K562 (cell line): ENCODE data around the gene AKNAD1. TPM values are rescaled to one million over a fixed set of nuclear protein-coding genes. Genes with fewer than 3 reads are reported as not detected.

Source experiments
- C11orf30 ChIP-seq: fragments of 450-650 bp; IDR thresholded peaks from 2 replicates; pipeline ENCODE4 v1.6.1; 2016; ENCODE audit warnings: low read depth, mild to moderate bottlenecking
- CBFA2T2 ChIP-seq: fragments of 450-650 bp; conservative IDR thresholded peaks from 2 replicates; pipeline ENCODE4 v1.6.1; 2017; ENCODE audit warnings: mild to moderate bottlenecking
- GTF2F1 ChIP-seq: IDR thresholded peaks from 2 replicates; pipeline ENCODE4 v1.6.1; 2011; ENCODE audit warnings: low read depth, low read length, improper control_type of control experiment
- MAFF ChIP-seq: IDR thresholded peaks from 2 replicates; pipeline ENCODE4 v1.6.1; 2012; ENCODE audit warnings: low read length, improper control_type of control experiment
- MCM7 ChIP-seq, 2 experiments: fragments of 450-650 bp; IDR thresholded peaks; 2 replicates each; pipeline ENCODE4 v1.6.1; 2016 to 2018
- MXI1 ChIP-seq: IDR thresholded peaks from 2 replicates; pipeline ENCODE4 v1.6.1; 2011; ENCODE audit warnings: low read depth, mild to moderate bottlenecking, improper control_type of control experiment, low read length
- NFE2 ChIP-seq: IDR thresholded peaks from 2 replicates; pipeline ENCODE4 v1.6.1; 2014; ENCODE audit warnings: antibody characterized with exemption, low read depth
- NR4A1 ChIP-seq, 2 experiments: fragments of 250-450 bp in 1 of 2; fragments of 450-650 bp in 1 of 2; sonication (Bioruptor Pico) in 1 of 2; IDR thresholded peaks; 2 replicates each; pipeline versions ENCODE4 v1.4.0 to v1.6.1; 2016 to 2020; ENCODE audit warnings: mild to moderate bottlenecking in 2 of 2, missing compliant biosample characterization in 1 of 2, missing genetic modification characterization in 1 of 2, moderate library complexity in 1 of 2
- PTRF ChIP-seq: fragments of 450-650 bp; IDR thresholded peaks from 2 replicates; pipeline ENCODE4 v1.6.1; 2016; ENCODE audit warnings: mild to moderate bottlenecking, missing genetic modification characterization, missing compliant biosample characterization
- PTTG1 ChIP-seq: fragments of 450-650 bp; IDR thresholded peaks from 2 replicates; pipeline ENCODE4 v1.6.1; 2016; ENCODE audit warnings: low read depth, mild to moderate bottlenecking, missing genetic modification characterization, missing compliant biosample characterization
- RAD51 ChIP-seq: fragments of 450-650 bp; IDR thresholded peaks from 2 replicates; pipeline ENCODE4 v1.7.1; 2016; ENCODE audit warnings: low read depth, mild to moderate bottlenecking, borderline replicate concordance
- RBM17 ChIP-seq: fragments of 200-400 bp; formaldehyde crosslinking; IDR thresholded peaks from 2 replicates; pipeline ENCODE4 v1.6.1; 2017; ENCODE audit warnings: low read depth, mild to moderate bottlenecking, low read length, borderline replicate concordance
- RCOR1 ChIP-seq, 2 experiments: IDR thresholded peaks; 2 replicates each; pipeline ENCODE4 v1.6.1; 2012; ENCODE audit warnings: low read depth in 2 of 2, low read length in 2 of 2, borderline replicate concordance in 1 of 2, improper control_type of control experiment in 1 of 2
- TRIM28 ChIP-seq: fragments of 450-650 bp; IDR thresholded peaks from 2 replicates; pipeline ENCODE4 v1.6.1; 2017
- ZBTB7A ChIP-seq: IDR thresholded peaks from 2 replicates; pipeline ENCODE4 v1.6.1; 2011; ENCODE audit warnings: low read depth, mild to moderate bottlenecking, low read length, moderate library complexity, borderline replicate concordance; ENCODE audit not compliant: control insufficient read depth
- ZMIZ1 ChIP-seq, 2 experiments: fragments of 150-350 bp in 1 of 2; IDR thresholded peaks; 2 replicates each; pipeline ENCODE4 v1.6.1; 2012 to 2016; ENCODE audit warnings: low read depth in 2 of 2, low read length in 2 of 2, mild to moderate bottlenecking in 1 of 2, moderate library complexity in 1 of 2
- ZNF121 ChIP-seq: sonication (generic); formaldehyde crosslinking; conservative IDR thresholded peaks from 2 replicates; pipeline ENCODE4 v1.8.0; 2022; ENCODE audit warnings: missing genetic modification reagents
- ZNF316 ChIP-seq: fragments of 450-650 bp; IDR thresholded peaks from 2 replicates; pipeline ENCODE4 v1.6.1; 2016
- ZNF395 ChIP-seq: fragments of 200-800 bp; sonication (Bioruptor generic); IDR thresholded peaks from 2 replicates; pipeline ENCODE4 v1.6.1; 2017; ENCODE audit warnings: missing genetic modification characterization, missing compliant biosample characterization
- ZNF717 ChIP-seq: fragments of 250-450 bp; sonication (Bioruptor Pico); IDR thresholded peaks from 2 replicates; pipeline ENCODE4 v1.5.0; 2021
- polyA plus RNA-seq, 8 experiments: library from polyadenylated mRNA; depleted of rRNA in 4 of 8; stranded (reverse) in 5 of 8; unstranded in 3 of 8; fragments of >200 nt; fragmentation: Nextera tagmentation in 2 of 8; fragmentation: Illumina TruSeq in 1 of 8; extraction: Ambion mirVana in 2 of 8; extraction: Trizol in 1 of 8; gene quantifications; 2 replicates each; pipeline versions ENCODE4 v1.2.1 to v1.2.3, GENCODE V29; 2011 to 2014; ENCODE audit warnings: inconsistent platforms in 1 of 8, missing spikeins in 1 of 8
- total RNA-seq, 7 experiments: library from RNA; depleted of rRNA in 6 of 7; stranded (reverse); fragments of >200 nt in 6 of 7; fragmentation: Illumina TruSeq in 2 of 7; extraction: Trizol in 2 of 7; gene quantifications; 2 replicates each; pipeline versions ENCODE4 v1.2.1 to v1.2.3, GENCODE V29; 2011 to 2021; ENCODE audit warnings: low replicate concordance in 1 of 7
- TF ChIP-seq, protein P1 (sequence below): IDR thresholded peaks from 2 replicates; pipeline ENCODE4 v1.6.1; 2016; ENCODE audit warnings: missing genetic modification characterization, missing compliant biosample characterization
- TF ChIP-seq, protein P2 (sequence below): fragments of 250-450 bp; sonication (Bioruptor Pico); IDR thresholded peaks from 2 replicates; pipeline ENCODE4 v1.8.0; 2022; ENCODE audit warnings: moderate library complexity, mild to moderate bottlenecking, inconsistent platforms

Gene AKNAD1
- total and polyA plus RNA-seq, 9 of the 15 experiments (the other 6 are each of a cell fraction or from before 2014, with no cell fraction given) = 0.13 to 0.30 TPM; not detected in 7

DNA sequence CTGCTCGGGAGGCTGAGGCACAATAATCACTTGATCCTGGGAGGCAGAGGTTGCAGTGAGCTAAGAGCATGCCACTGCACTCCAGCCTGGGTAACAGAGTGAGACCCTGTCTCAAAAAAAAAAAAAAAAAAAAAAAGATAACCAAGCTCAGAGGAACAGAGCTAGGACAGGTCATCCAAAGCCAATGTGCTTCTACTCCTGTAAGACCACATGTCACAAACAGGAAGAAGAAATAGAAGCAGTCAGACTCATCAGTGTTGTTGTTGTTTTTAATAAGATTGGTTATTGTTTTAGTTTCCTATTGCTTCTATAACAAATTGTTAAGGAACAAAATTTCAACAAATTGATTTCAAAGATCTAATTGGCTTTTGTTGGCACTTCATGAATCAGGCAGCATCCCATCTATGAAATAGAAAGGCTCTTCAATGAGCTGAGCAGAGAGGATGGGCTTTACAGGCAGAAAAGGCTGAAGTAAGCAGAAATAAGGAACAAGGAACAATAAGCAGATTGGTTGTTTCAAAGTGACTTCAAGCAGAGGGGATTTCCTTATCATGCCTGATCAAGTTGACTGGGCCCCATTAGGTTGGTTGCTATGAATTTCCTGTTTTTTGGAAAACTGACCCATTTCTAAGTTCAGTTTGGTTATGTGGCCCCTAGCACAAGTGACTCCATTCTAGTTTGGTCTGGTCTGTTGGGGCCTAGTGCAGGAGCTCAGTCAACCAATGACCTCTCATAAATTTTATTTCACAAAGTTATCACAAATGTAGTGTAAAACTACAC lies 6.0 kb upstream of the AKNAD1 start (continued):
- TF ChIP-seq RBM17 = no peak
- no peak for TF ChIP-seq ZBTB7A
- TF ChIP-seq PTRF (tag) = 0 out of 2 replicates have a peak, but pooled peaks have one; percentile 56
- no peak for TF ChIP-seq NFE2
- no peak for TF ChIP-seq NR4A1 (CRISPR knock-in tag; IDR thresholded peaks at IDR 0.05)
- TF ChIP-seq NR4A1 (tag; IDR thresholded peaks at IDR 0.05) = peak; percentile 55
- TF ChIP-seq RAD51 = no peak
- TF ChIP-seq ZNF121 (CRISPR knock-in tag) = no peak
- TF ChIP-seq TRIM28 = no peak
- no peak for TF ChIP-seq MXI1
- TF ChIP-seq ZNF316 = peak; percentile 84
- TF ChIP-seq, protein P1, sequence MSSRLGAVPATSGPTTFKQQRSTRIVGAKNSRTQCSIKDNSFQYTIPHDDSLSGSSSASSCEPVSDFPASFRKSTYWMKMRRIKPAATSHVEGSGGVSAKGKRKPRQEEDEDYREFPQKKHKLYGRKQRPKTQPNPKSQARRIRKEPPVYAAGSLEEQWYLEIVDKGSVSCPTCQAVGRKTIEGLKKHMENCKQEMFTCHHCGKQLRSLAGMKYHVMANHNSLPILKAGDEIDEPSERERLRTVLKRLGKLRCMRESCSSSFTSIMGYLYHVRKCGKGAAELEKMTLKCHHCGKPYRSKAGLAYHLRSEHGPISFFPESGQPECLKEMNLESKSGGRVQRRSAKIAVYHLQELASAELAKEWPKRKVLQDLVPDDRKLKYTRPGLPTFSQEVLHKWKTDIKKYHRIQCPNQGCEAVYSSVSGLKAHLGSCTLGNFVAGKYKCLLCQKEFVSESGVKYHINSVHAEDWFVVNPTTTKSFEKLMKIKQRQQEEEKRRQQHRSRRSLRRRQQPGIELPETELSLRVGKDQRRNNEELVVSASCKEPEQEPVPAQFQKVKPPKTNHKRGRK (tag) = no peak
- no peak for TF ChIP-seq MCM7 (IDR thresholded peaks at IDR 0.05)
- TF ChIP-seq PTTG1 (tag) = peak; percentile 70
- TF ChIP-seq CBFA2T2 = no peak
- TF ChIP-seq C11orf30 = peak; percentile 65
- TF ChIP-seq ZNF395 (CRISPR knock-in tag) = 0 out of 2 replicates have a peak, but pooled peaks have one; percentile 33
- TF ChIP-seq GTF2F1 = no peak
- TF ChIP-seq RCOR1 (IDR thresholded peaks at IDR 0.05; ENCODE audit: borderline replicate concordance in 1 of 2, low read depth in 2 of 2, low read length in 2 of 2) = no peak
- peak; percentile 63; the same call in 1 of the 2 replicates for TF ChIP-seq MAFF
- TF ChIP-seq ZNF717 (CRISPR knock-in tag) = no peak
- TF ChIP-seq, protein P2, sequence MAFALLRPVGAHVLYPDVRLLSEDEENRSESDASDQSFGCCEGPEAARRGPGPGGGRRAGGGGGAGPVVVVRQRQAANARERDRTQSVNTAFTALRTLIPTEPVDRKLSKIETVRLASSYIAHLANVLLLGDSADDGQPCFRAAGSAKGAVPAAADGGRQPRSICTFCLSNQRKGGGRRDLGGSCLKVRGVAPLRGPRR = no peak
- no peak for TF ChIP-seq ZMIZ1 (IDR thresholded peaks at IDR 0.05; ENCODE audit: low read depth in 2 of 2, low read length in 2 of 2)
